Ovary (tissue), 3 donors: ENCODE measurements around the gene RIC8B.

ENCODE experiments used
- CTCF ChIP-seq, 3 donors: fragments of 450-650 bp in 2 of 3; fragments of 200-600 bp in 1 of 3; IDR thresholded peaks; one replicate each; pipeline versions ENCODE4 v1.5.1 to v1.8.0; 2016 to 2022; ENCODE audit warnings: antibody characterized with exemption in 3 of 3, mild to moderate bottlenecking in 1 of 3
- EP300 ChIP-seq: sonication (generic); formaldehyde crosslinking; IDR thresholded peaks from one replicate; pipeline ENCODE4 v1.6.1; 2017; ENCODE audit warnings: antibody characterized with exemption
- POLR2A ChIP-seq: fragments of 450-650 bp; IDR thresholded peaks from one replicate; pipeline ENCODE4 v1.6.1; 2017; ENCODE audit warnings: antibody characterized with exemption, mild to moderate bottlenecking, moderate library complexity
- donor health status: DM: no; HTN: no; CAD: no.

DNA sequence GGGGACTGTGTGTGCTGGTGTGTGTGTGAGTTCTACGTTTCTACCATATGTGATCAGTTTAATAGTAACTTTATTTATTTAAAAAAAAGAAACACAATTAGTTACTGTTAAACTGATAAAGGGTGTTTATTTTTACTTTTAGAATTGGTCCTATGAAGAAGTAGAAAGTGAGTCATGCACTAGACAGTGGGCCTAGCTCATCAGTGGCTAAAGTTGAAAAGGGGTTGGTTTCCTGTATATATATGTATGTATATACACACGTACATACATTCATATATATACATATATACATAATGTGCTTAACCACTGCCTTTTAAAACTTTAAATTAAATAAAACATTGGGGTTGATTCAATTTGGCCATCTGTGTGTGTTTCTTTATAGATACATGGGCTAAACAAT is 112.5 kb downstream of the RIC8B start:
- TF ChIP-seq CTCF (IDR thresholded peaks at IDR 0.05) (no peak), EP300 (no peak), POLR2A (no peak)
